ENCODE measurements around the gene FAM228B.

Gene FAM228B

DNA sequence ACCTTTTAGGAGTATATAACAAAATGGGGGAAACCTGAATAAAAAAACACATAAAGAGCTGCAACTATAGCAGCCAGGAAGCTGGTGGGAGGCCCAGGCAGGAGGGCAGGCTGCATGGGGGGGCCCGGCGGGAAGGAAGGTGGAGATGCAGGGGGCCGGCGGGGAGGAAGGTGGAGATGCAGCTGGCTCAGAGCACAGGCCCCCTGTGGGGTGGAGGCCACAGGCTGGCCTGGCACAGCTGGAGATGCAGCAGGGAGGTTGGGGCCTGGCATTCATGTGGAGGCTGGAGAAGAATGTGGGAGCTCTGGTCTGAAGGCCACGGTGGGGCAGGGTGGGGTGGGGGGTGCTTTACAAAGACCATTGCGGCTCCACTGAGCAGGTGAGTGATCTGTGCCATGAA lies 83.0 kb downstream of the FAM228B start:
- DNase-seq: no peak

GRCh38 chr2:24206714-24207113 lies 83.4 kb downstream of the FAM228B start:
- DNase-seq: no peak

DNA sequence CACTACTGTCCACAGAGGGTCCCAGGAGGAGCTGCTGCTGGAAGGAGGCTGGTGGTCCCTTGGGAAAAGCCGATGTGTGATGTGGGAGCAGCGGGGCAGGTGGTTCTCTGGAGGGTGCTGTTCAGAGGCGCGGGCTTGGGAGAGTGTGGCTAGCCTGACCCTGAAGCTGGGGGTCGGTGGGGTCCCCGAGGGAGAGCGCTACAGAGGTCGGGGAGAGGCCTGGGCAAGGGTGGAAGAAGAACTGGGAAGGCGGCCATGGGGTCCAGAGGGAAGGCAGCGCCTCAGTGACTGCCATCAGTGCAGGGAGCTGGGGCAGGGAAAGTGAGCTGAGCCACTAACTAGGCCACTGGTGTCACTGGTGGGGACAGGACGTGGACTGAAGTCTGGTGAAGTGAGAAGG lies 84.1 kb downstream of the FAM228B start:
- no peak for DNase-seq

- DNase-seq: no peak
These were observed 85.2 kb downstream of the FAM228B start for GRCh38 chr2:24208490-24208889.

GRCh38 chr2:24209389-24210105 lies 86.3 kb downstream of the FAM228B start:
- no peak for DNase-seq

- DNase-seq: no peak
These were observed 86.8 kb downstream of the FAM228B start for GRCh38 chr2:24210106-24210455.

GRCh38 chr2:24210723-24211122 lies 87.5 kb downstream of the FAM228B start:
- no peak for DNase-seq

DNA sequence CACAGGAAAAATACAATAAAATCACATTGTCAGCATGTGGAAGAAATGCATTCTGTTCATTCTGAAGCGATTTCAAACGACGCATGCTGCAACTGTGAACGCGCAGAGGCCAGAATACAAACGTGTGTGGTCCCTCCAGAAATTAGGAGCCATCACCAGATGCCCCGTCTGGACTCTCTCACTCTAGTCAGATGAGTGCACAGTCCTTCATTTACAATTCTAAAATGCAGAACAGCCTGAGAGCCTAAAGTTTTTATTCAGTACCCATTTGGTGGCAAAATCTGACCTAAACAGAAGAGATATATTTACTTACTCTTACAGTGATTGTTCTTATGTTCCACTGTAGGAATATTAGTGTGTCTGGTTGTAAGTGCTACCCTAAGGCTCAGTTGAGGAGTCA lies 88.1 kb downstream of the FAM228B start:
- DNase-seq: no peak

DNA sequence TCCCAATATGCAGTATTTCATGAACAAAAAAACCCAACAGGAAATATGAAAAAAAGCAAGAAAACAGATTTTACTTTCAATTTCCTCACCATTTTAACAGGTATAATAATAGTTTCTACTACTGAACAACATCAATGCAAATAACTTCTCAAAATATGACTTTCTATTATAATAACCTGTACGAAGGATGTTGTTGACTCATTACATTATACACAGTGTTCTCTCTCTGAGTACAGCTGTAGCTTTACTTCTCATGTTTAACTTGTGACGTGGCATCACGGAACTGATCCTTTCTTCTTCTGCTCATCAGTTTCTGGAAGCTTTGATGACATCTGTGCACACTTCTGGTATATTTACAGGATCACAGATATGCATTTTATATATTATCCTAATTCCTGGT lies 91.6 kb downstream of the FAM228B start:
- no peak for DNase-seq

Data from activated naive CD4-positive, alpha-beta T cell (primary cell).